ENCODE results near the gene LCOR. TPM values are rescaled to one million over a fixed set of nuclear protein-coding genes. Genes with fewer than 3 reads are reported as not detected.

The LCOR gene
- total RNA-seq, 4 donors from 2014 or later = 47.2 to 86.4 (median 60.0) TPM

DNA sequence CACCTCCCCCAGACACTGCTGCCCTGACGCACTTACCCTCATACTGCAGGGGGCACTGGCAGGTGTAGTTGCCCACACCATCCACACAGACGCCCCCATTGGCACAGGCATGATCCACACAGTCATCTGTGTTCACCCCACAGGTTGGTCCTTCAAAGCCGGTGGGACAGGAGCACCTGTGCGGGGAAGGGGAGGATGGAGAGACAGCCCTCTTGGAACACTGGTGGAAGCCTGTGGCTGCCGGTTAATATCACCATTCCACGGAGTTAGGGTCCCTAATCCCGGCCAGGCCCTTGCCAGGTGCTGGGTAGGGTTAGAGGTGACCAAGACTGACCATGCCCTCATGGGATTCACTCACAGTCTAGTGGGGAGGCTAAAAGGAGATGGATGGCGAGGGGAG lies 181.9 kb downstream of the LCOR start:
- in situ Hi-C loops (cut with MboI; ENCODE audit: low pct_ligation_motif_present in 1 of 4, low pct_unique_long_range_greater_than_20kb in 1 of 4, low sequenced_read_pairs in 3 of 4) = loop anchor here in 1 of 4 donors (25.0 kb wide), 1 partner anchor 377 kb away; no protein-coding TSS in a partner anchor

DNA sequence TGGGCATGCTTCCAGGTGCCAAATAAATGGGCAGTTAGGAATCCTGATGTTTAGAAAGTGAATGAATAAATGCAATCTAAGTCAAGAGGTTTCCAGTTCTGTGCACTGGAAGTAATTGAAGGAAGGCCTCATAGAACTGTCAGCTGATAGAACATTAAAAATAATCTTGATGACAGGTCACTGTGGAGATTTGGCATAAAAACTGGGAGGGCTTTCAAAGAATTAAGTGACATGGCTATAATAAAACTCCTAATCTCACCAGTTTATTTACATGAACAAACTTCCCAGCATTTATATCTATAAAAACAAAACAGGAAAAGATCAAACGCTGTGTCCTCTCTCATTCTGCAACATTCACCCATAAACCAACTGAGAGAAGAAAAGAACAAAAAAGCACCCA lies 183.1 kb downstream of the LCOR start:
- no peak overlapping the region for H3K27ac ChIP-seq
- TF ChIP-seq, protein P1, sequence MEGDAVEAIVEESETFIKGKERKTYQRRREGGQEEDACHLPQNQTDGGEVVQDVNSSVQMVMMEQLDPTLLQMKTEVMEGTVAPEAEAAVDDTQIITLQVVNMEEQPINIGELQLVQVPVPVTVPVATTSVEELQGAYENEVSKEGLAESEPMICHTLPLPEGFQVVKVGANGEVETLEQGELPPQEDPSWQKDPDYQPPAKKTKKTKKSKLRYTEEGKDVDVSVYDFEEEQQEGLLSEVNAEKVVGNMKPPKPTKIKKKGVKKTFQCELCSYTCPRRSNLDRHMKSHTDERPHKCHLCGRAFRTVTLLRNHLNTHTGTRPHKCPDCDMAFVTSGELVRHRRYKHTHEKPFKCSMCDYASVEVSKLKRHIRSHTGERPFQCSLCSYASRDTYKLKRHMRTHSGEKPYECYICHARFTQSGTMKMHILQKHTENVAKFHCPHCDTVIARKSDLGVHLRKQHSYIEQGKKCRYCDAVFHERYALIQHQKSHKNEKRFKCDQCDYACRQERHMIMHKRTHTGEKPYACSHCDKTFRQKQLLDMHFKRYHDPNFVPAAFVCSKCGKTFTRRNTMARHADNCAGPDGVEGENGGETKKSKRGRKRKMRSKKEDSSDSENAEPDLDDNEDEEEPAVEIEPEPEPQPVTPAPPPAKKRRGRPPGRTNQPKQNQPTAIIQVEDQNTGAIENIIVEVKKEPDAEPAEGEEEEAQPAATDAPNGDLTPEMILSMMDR (IDR thresholded peaks at IDR 0.05) = no peak
- H3K4me1 ChIP-seq = peaks cover under 1 to 4% (median 2%) of the 10 kb centered on the region in 4 donors
- H3K4me3 ChIP-seq = no peak overlapping the region
- 43 to 56% methylated on average over 1 of the region's 1 CpG for WGBS, 2 donors (ENCODE audit: low coverage in 1 of 2)
- H3K27me3 ChIP-seq = no peaks in the 10 kb centered on the region
- no peak for DNase-seq
- H3K36me3 ChIP-seq = no peaks in the 10 kb centered on the region
- in situ Hi-C loops (cut with MboI; ENCODE audit: low pct_ligation_motif_present in 1 of 4, low pct_unique_long_range_greater_than_20kb in 1 of 4, low sequenced_read_pairs in 3 of 4) (loop anchor here in 1 of 4 donors (25.0 kb wide), 1 partner anchor 378 kb away; no protein-coding TSS in a partner anchor), intact Hi-C loops (cut with DNase I; ENCODE audit: low total_unique reads) (no loop called here)
- no peaks in the 10 kb centered on the region for H3K9me3 ChIP-seq

More for the DNA sequence above, 181.9 kb downstream of the LCOR start:
- H3K4me3 ChIP-seq = no peak overlapping the region
- H3K27ac ChIP-seq = no peak overlapping the region
- 90% methylated on average over 8 of the region's 8 CpGs; no CpG with 5 or more reads in 1 of the 2 donors for WGBS, 2 donors (ENCODE audit: low coverage in 1 of 2)
- TF ChIP-seq POLR2AphosphoS5 (IDR thresholded peaks at IDR 0.05) = no peak
- TF ChIP-seq POLR2A (IDR thresholded peaks at IDR 0.05) = no peak
- TF ChIP-seq, protein P1 (IDR thresholded peaks at IDR 0.05) = no peak
- TF ChIP-seq EP300 (IDR thresholded peaks at IDR 0.05; ENCODE audit: low read depth) = no peak
- no peaks in the 10 kb centered on the region for H3K4me1 ChIP-seq
- no peaks in the 10 kb centered on the region for H3K9me3 ChIP-seq
- intact Hi-C loops (cut with DNase I; ENCODE audit: low total_unique reads) = no loop called here
- no peaks in the 10 kb centered on the region for H3K36me3 ChIP-seq
- no peaks in the 10 kb centered on the region for H3K27me3 ChIP-seq
- no peak for DNase-seq

DNA sequence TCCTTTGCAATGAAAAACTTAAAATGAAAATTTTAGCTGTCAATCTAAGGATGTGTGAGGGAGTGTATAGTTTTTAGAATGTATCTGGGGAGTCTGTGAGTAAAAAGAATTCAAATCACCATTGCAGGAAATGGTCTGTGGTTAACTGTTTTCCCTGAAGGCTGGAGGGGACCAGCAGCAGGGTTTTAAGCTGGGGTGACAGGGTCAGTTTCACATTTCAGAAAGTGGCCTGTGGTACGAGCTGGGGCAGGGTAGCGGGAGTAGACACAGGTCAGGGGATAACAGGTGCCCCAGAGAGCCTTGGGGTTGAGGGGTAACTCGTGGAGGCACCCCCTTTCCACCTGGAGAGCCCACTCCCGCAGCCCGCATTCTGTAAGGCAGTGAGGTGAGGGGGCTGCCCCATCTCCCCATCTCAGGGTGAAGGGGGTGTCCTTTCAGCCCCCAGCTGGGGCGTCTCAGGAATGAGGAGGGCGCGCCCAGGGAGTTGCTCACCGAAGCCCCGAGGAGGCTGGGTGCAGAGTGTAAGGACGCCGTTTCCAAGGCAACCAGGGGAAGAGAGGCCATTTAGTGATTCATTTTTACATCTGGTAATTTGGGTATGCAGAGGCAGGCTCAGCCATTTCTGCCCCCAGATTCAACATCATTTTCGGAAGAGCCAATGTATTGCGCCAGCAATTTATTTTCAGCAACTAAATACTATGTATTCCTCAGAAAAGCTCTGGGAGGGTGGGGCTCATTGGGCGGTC lies 184.8 kb downstream of the LCOR start:
- Histone ChIP-seq H3K36me3 (no peaks in the 10 kb centered on the region), H3K4me3 (no peak overlapping the region), H3K27me3 (no peaks in the 10 kb centered on the region), H3K9me3 (no peaks in the 10 kb centered on the region), H3K4me1 (peaks cover 8 to 12% (median 9%) of the 10 kb centered on the region in 4 donors), H3K27ac (no peak overlapping the region)
- DNase-seq = no peak
- TF ChIP-seq EP300 (IDR thresholded peaks at IDR 0.05; ENCODE audit: low read depth) = no peak
- no peak for TF ChIP-seq POLR2A (IDR thresholded peaks at IDR 0.05)
- no peak for TF ChIP-seq POLR2AphosphoS5 (IDR thresholded peaks at IDR 0.05)
- TF ChIP-seq, protein P1 (IDR thresholded peaks at IDR 0.05) = no peak
- WGBS, 2 donors (ENCODE audit: low coverage in 1 of 2) = 40 to 71% methylated on average over 1 to 15 of the region's 15 CpGs
- in situ Hi-C loops (cut with MboI; ENCODE audit: low pct_ligation_motif_present in 1 of 4, low pct_unique_long_range_greater_than_20kb in 1 of 4, low sequenced_read_pairs in 3 of 4) (loop anchor here in 1 of 4 donors (25.0 kb wide), 1 partner anchor 380 kb away; no protein-coding TSS in a partner anchor), intact Hi-C loops (cut with DNase I; ENCODE audit: low total_unique reads) (no loop called here)

DNA sequence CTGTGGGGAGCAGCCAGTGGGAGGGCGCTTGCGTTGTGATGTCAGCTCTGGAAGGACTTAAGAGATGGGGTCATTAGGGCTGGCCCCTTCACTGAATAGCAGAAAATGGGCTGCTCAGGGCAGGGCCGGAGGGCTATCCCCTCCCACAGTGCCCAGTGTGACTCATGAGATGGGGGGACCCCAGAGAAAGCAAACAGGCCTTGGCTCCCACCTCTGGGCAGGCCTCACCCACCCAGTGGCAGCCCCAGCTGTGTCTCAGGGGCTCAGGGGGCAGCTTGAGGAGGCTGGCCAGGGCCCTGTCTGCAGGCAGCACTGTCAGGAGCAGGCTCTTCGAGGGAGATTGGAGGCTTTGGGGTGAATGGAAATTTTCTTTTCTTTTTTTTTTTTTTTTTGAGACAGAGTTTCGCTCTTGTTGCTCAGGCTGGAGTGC lies 185.4 kb downstream of the LCOR start:
- Histone ChIP-seq H3K36me3 (no peaks in the 10 kb centered on the region), H3K4me3 (no peak overlapping the region), H3K27me3 (no peaks in the 10 kb centered on the region), H3K27ac (no peak overlapping the region), H3K4me1 (peaks cover 8 to 12% (median 9%) of the 10 kb centered on the region in 4 donors), H3K9me3 (no peaks in the 10 kb centered on the region)
- intact Hi-C loops (cut with DNase I; ENCODE audit: low total_unique reads) = no loop called here
- WGBS, 2 donors (ENCODE audit: low coverage in 1 of 2) = 76 to 80% methylated on average over 2 to 5 of the region's 5 CpGs
- TF ChIP-seq POLR2A (IDR thresholded peaks at IDR 0.05) = no peak
- in situ Hi-C loops (cut with MboI; ENCODE audit: low pct_ligation_motif_present in 1 of 4, low pct_unique_long_range_greater_than_20kb in 1 of 4, low sequenced_read_pairs in 3 of 4) = loop anchor here in 1 of 4 donors (25.0 kb wide), 1 partner anchor 380 kb away; no protein-coding TSS in a partner anchor
- no peak for DNase-seq
